K562 (cell line): Measurements from ENCODE around the gene RRAGD.

Experiments used
- CTCF ChIP-seq, 3 experiments: IDR thresholded peaks in 2 of 3; conservative IDR thresholded peaks in 1 of 3; 2 replicates each; pipeline ENCODE4 v1.5.1; 2011 to 2012; ENCODE audit warnings: low read length in 3 of 3, mild to moderate bottlenecking in 3 of 3, control low read depth in 2 of 3, improper control_type of control experiment in 1 of 3, inconsistent platforms in 1 of 3, low read depth in 1 of 3, mixed read lengths in 1 of 3, moderate library complexity in 1 of 3; ENCODE audit not compliant: insufficient read depth in 2 of 3
- FOXK1 ChIP-seq: sonication (generic); formaldehyde crosslinking; IDR thresholded peaks from 2 replicates; pipeline ENCODE4 v1.8.0; 2022; ENCODE audit warnings: missing genetic modification reagents, mild to moderate bottlenecking, borderline replicate concordance
- MAX ChIP-seq: sonication (generic); formaldehyde crosslinking; IDR thresholded peaks from 2 replicates; pipeline ENCODE4 v1.9.0; 2022; ENCODE audit warnings: mild to moderate bottlenecking, missing genetic modification reagents
- RAD21 ChIP-seq, 2 experiments: fragments of 250-450 bp in 1 of 2; fragments of 450-650 bp in 1 of 2; sonication (Bioruptor Pico) in 1 of 2; formaldehyde crosslinking in 1 of 2; IDR thresholded peaks in 1 of 2; conservative IDR thresholded peaks in 1 of 2; 2 replicates each; pipeline versions ENCODE4 v1.4.0 to v1.8.0; 2020 to 2022; ENCODE audit warnings: mild to moderate bottlenecking in 2 of 2, moderate library complexity in 1 of 2
- RCOR1 ChIP-seq, 2 experiments: IDR thresholded peaks; 2 replicates each; pipeline ENCODE4 v1.6.1; 2012; ENCODE audit warnings: low read depth in 2 of 2, low read length in 2 of 2, borderline replicate concordance in 1 of 2, improper control_type of control experiment in 1 of 2
- RFX7 ChIP-seq: fragments of 250-450 bp; sonication (Bioruptor Pico); IDR thresholded peaks from 2 replicates; pipeline ENCODE4 v1.5.1; 2021; ENCODE audit warnings: mild to moderate bottlenecking

DNA sequence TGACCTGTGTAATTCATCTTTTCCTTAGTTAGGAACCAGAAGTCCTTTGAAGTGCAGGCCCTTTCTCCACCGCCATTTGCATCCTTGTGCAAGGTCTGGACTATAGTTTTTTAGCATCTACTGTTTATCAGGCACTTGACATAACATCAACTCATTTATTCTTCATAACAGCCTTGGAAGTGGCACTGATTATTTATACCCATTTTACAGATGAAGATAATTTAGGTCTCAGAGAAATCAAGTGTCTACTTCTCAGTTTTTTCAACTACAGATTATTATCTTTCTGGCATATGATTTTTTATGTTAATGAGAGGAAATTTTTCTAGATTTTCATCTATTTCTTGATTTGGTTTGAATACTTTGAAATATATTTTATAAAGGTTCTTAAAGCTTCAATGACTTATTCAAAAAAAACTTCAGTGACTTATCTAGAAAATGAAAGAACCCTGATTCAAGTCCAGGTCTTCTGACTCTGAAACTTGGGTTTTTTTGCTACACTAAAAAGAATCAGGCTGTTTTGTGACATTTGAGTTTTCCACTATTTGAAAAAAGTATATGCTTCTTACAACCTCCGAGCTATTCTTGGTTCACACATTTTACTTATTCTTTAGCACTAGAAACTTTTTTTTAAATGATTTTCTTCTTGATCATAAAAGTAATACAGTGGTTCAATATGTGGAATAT, 56.4 kb downstream of the RRAGD start:
- TF ChIP-seq FOXK1 (CRISPR knock-in tag) = no peak
- no peak for TF ChIP-seq RFX7 (CRISPR knock-in tag)
- TF ChIP-seq MAX = no peak
- no peak for TF ChIP-seq RAD21 (CRISPR knock-in tag; conservative IDR thresholded peaks at IDR 0.05 in 1 of 2, IDR thresholded peaks at IDR 0.05 in 1 of 2)
- TF ChIP-seq CTCF (IDR thresholded peaks at IDR 0.05 in 2 of 3, conservative IDR thresholded peaks at IDR 0.05 in 1 of 3; ENCODE audit: insufficient read depth in 2 of 3, low read depth in 1 of 3, low read length in 3 of 3) = no peak
- no peak for TF ChIP-seq RCOR1 (IDR thresholded peaks at IDR 0.05; ENCODE audit: borderline replicate concordance in 1 of 2, low read depth in 2 of 2, low read length in 2 of 2)
